Activated CD4-positive, alpha-beta T cell treated with anti-CD3 and anti-CD28 coated beads, Interleukin-2, amount 50 U/mL, for 16 hours (primary cell): Measurements from ENCODE around the gene RAP1GAP.

Experiments
- DNase-seq: peaks from one replicate; pipeline ENCODE4 v3.0.0-alpha.2; 2020

Gene RAP1GAP

DNA sequence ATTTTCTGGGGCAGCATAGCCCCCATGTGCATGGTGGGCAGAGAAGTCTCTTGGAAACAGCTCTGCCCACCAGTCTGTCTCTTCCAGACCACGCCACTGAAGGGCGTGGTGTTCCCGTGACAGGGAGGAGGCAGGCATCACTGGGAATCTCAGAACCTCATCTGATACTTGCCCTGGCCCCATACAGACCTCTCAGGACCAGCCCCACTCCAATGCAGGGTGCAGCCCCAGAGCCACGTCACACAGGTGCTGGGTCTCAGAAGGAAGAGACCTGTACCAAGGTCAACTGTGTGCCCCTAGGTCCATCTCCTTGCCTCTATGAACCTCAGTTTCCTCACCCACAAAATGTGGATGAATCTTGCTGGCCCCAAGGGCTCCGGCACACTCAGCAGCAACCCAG lies 7.3 kb downstream of the RAP1GAP start:
- DNase-seq = no peak

DNA sequence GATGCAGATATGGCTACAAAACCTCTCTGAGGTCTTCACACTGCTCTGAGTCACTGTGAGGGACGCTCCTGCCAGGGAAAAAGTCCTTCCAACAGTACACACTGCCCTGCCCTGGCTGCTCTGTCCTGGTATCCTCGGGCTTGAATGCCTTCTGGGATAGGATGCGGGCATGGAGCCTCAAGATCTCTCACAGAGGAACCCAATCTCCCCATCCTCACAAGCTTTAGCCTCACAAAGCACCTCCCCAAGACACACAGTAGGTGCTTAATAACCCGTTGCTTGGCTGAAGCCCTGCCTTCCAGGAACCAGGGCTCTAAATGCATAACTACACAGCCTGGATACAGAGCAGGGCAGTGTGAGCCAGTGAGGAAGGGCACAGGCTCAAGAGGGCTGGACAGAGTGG lies 9.2 kb downstream of the RAP1GAP start:
- no peak for DNase-seq

DNA sequence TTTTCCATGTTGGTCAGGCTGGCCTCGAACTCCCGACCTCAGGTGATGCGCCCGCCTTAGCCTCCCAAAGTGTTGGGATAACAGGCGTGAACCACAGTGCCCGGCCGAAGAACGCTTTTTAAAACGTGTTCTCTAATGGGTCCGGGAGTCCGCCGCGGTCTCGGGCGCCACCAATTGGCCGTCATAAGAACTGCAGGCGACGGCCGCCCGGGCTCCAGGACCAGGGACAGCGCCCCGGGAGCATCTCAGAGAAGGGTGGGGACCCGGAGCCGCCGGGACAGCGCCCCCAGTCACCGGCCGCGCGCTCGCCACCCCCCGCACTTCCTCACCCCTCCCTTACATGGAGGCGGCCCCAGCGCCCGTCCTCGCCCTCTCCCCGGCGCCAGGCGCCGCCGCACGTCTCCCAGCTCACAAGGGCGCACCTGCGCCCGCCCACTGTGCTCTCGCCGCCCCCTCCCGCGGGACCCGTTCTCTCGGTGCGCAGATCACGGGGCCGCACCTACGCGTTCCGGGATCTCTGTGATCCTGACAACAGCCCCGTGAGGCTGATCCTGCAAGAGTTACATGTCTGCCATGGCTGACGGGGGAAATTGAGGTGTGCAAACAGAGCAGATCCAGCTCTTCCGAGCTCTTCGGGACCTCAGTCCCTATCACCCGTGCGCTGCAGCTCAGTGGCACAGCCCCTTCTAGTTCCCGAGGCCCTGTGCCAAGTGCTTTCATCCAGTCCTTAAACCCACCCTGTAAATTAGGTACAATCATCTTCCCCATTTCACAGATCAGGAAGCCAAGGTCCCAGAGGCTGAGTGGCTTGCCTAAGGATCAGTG lies 9.8 kb downstream of the RAP1GAP start:
- DNase-seq = peak; percentile 67

DNA sequence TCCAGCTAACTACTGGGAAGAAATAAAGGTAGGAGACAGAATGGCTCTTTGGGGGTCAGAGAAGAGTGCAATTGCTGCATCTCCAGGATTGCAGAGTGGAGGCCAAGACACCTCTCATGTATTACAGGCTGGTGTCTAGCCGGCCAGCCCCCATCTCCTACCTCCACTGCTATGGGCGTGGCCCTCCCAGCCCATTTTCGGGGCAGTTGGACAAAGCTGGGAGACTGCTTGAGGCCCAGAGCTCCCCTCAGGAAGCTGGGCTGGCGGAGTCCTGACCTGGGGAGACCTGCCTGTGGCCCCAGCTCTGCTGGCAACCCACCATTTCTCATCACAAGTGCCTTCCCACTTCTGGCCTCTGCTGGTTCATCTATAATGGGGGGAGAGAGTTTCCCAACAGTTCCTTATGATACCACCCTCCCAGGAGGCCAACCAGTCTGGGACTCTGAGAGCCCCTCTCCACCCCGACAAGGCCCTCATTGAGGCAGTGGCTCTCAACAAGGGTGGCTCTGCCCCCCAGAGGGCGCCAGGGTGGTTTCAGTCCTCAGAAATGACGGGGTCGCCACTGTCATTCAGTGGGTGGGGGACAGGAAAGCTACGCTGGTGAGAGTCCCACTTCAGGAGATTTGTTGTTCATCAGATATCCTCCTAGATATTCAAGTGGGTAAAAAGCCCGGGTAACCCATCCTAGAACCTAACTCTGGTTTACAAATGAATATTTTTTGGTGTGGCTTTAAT lies 11.5 kb downstream of the RAP1GAP start:
- DNase-seq = no peak

DNA sequence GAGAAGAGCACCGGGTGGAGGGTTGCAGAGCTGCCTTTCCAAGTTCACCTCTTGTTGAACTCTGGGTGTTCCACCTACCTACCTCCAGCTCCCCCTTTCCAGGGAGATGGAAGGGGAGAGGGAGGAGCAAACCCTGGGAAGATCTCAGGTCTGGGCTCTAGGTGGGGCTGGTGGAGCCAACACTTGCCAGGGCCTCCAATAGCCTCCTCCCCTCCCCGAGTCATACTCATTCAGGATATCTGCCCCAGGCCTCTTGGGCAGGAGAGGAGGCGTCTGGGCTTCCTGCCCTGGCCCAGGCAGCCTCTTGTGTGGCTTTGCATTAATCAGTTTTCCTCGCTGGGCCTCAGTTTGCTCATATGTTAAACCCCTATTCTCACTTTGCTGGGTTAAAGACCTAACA lies 13.4 kb downstream of the RAP1GAP start:
- DNase-seq = no peak

DNA sequence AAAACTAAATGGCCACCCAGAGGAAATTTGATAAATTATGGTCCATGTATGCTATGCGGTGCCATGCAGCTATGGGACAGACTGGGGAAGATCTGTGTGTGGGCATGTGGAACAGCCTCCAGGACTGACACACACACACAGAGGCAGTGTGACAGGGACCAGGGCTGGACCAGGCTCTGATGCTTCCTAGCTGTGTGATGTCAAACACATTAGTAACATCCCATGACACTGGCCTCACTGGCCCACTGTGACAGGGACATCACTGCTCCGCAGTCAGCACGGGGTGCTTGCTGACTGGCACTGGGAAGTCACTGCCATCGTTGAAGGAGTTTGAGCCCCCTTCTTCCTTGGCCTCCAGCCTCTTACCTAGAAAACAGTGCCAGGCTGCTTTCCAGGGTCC lies 13.9 kb downstream of the RAP1GAP start:
- no peak for DNase-seq

DNA sequence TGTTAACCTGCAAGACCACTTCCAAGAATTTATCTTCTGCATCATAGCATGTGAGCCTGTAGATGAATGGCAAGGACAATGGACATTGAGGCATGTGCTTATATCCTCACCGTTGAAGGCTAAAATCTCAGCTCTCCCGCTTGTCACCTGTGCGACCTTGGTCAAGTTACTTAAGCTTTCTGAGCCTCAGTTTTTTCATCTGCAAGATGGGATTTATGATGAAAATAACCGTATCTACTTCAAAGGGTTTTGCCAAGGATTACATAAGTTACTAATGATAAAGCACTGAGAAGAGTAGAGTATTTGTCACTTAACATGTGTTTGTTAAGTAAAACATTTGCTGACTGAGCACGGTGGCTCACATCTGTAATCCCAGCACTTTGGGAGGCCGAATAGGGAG lies 14.9 kb downstream of the RAP1GAP start:
- DNase-seq = no peak

DNA sequence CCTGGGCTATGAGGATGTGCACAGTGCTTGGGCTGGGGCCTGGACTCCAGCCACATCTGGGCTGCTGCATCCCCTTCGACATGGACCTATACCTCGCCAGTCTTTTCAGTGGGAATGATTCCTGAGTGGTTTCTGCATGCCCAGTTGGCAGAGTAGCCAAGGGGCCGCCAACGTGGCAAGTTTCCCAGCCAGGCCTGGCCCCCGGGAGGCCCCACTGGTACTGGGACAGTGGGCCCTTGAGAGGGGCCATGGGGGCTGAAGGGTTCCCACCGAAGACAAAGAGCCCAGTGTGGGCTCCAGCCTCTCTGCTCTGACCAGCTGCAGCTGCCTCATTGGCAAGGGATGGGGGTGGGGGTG lies 15.4 kb downstream of the RAP1GAP start:
- DNase-seq = no peak

DNA sequence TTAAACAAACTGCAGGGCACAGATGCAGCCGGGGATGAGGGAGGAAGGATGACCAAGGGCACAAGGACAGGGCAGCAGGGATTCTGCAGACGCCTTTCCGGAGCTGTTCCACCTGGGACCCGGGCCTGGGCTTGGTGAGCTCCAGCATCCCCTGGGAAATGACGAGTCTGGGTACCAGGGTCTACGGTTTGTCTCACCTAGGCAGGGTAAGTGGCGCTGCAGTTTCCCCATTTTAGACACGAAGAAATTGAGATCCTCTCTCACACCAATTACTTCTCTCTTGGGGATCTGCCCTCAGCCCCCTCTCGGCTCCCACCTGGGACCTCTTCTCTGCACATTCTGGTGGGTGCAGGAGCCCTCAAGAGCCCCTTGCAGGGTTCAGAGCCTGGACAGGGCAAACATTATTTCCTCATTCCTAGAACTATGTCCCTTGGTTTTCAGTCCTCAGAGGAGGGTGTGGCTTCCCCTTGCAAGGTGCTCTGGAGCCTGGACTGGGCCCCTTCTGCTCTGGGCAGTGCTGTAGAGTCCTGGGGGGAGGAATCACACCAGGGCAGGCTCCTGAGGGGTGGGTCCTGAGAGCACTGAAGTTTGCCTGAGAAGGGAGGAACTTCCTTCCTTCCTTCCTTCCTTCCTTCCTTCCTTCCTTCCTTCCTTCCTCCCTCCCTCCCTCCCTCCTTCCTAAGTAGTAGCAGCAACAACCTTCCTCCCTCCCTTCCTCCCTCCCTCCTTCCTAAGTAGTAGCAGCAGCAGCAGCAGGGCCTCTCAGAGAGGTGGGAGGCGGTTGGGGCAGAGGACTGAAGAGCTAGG lies 16.0 kb downstream of the RAP1GAP start:
- no peak for DNase-seq

DNA sequence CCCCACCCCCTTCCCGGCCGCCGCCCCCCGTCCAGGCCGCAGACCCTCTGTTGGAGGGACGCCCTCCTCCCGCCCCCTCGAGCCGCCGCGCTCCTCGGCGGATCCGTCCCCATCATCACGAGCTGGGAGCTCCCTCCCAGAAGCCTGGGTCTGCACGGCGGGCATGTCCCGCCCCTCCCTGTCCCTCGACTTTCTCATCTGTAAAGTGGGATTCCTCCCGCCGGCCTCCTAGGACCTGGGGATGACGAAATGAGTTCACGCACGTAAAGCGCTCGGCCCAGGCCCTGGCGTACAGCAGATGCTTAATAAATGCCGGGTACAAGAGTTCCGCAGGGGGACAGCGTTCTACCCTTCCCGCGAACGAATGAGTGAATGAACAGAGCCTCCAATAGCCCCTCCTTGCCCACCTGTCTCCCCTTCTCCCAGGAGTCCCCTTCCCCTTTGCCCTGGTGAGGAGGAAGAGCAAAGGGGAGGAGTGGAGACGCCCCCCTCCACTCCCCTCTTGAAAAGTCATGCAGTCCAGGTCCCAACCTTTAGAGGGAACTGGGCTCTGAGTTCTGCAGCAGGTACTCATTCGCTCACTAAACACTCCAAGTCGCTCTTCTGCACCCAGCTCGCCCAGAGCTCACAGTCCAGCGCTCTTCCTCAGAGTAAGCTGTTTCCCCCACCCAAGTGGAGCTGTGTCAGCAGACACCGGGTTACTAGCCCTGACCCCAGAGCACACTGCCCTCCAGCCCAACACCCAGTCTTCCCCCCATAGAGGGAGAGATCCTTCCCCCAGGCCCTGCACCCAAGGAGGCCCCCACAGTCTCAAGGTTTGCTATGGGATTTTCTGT lies 16.8 kb downstream of the RAP1GAP start:
- DNase-seq = no peak

DNA sequence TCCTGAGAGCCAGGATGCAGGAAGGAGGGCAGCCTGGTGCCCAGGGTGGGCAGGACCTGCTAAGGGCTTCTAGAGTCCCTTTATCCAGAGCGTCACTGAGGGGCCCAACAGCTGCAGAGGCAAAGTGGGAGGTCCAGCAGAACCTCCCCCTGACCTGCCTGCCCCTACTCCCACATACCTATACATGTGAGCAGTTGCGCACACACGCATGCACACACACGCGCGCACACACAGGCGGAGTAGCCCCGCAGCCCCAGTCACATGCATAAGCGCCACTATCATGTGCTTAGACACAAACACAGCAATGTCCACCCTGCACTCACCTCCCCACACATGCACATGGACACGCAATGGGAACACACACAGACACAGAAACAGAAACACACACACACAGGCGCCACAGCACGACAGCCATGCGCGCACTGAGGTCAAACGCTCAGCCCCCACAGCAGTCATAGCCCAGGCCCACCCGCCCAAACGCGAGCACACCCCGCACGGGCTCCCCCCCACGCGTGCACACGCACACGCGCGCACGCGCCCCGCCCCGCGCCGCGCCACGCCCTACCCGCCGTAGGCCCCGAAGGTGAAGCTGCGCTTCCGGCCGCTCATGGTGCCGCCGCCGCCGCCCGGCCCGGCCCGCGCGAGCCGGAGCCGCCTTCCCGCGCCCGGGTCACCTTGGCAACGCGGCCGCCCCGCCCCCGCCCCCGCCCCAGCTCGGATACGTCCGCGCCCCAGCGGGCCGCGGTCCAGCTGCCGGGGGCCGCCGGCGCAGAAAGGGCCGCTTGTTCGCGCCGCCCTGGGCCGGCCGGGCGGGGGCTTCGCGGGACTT lies 17.7 kb downstream of the RAP1GAP start:
- peak; percentile 21 for DNase-seq

DNA sequence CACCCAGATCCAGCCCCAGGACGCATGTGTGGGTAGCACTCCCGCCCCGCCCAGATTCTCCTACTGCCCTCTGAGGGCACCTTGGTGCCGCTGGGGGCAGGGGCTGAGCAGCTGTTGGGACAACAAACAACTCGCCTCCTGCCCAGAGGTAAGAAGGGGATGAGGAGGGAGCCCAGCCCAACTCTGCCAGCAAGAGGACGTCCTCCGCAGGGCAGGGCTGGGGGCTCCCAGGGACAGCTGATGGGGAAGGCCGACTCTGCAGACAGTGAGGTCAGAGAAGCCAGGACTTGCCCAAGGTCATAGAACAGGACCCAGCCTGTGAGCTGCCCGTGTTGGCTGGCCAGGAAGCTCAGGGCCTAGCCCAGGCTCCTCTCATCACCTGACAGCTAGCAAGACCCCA lies 18.8 kb downstream of the RAP1GAP start:
- DNase-seq = no peak

DNA sequence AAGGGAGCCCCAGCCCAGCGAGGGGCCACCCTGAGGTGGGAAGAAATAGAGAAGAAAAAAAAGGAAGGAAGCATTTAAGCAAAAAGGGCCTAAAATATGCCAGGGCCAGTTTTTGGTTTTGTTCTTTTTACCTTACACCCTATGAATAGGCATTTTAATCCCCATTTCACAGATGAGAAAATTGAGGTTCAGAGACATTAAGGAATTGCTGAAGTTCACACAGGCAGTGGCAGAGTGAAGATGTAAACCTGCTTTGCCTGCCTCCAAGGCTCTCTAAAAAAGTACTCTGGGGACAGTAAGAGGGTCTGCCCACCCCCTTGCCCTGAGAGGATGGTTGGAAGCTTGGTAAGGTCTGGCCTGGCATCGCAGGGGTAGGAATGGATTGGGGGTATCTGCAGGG lies 19.8 kb downstream of the RAP1GAP start:
- DNase-seq = no peak

DNA sequence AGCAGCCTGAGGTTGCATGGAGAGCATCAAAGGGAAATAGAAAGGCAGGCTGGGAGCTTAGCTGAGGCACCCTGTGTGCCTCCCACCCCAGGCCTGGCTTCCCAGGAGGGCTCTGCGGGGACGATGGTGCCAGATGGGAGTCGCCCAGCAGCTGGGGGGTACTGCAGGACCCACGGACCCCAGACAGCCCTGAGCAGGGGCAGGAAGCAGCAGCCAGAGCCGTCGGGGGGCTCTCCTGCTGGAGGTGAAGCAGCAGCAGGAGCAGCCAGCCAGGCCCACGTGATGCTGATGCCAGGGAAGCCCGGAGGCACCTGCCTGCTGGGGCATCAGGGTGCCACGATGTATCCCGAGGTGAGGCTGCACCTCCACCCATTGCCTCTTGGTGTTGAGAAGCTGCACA lies 20.4 kb downstream of the RAP1GAP start:
- DNase-seq = no peak

DNA sequence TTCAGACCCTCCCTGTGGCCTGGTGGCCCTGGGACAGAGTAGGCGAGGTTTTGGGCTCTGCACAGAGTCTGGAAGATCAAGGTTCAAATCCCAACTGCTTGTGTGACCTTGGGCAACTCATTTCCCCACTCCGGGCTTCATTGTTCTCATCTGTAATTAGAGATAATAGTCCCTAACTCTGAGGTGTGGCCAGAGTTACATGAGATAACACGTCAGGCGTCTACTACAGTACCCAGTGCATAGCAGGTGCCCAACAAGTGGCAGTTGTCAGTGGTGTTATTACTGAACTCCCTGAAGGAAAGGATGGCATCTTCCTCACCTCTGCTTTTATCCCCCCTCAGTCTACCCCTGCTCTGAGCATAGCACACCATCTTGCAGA lies 20.8 kb downstream of the RAP1GAP start:
- no peak for DNase-seq

DNA sequence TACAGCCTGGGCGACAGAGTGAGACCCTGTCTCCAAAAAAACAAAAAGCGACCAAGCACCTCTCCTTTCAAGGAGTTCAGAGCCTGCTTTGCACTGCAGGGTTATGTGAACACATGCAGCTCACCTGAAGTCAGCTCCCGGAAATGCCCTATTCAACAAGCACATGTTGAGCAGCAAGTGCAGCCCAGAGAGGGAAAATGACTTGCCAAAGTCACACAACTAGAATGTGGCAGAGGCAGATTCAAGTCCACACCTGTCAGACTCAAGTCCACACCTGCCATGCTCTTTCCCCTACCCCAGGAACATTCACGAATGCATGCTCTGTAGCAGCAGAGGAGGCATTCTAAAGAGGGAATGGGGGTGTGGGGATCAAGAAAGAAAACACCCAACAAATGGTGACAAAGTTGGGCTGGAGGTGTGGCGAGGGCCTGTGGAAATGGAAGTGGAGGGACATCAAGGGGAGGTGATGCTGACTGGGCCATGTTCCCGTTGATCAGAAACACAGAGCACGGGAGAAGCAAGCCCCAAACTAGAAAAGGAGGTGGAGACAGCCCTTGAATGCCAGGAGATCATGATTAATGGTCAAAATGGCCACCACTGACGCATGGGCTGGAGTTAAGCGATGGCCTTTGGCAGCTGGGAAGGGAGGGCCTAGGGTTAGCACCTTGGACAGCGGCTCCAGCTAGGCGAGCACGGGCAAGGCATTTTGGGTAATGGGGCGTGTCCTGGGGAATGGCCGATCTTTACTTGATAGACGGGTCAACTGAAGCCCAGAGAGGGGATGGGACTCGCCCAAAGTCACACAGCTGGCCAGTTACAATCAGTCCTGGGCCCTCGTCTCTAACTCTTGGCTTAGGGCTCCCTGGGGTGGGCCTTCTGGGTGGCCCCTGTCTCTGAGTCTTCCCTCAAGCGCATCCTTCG lies 21.5 kb downstream of the RAP1GAP start:
- DNase-seq = peak; percentile 35

DNA sequence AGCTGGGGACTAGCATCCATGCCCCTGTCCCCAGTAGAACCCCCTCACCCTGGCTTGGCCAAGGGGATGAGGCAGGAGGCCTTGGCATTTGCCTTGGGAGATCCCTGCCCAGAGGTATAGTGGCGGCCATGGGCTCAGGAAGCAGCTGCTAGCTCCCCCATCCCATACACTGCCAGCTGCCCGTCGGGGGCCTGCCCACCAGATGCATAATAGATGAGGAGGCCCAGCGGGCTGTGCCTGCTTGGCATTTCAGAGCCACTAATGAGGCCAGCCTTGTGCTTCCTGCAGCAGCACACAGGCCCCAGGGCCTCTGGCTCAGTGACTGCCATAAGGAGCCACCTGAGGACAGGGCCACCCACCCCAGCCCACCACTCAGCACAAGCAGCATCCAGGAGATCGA lies 23.6 kb downstream of the RAP1GAP start:
- no peak for DNase-seq

DNA sequence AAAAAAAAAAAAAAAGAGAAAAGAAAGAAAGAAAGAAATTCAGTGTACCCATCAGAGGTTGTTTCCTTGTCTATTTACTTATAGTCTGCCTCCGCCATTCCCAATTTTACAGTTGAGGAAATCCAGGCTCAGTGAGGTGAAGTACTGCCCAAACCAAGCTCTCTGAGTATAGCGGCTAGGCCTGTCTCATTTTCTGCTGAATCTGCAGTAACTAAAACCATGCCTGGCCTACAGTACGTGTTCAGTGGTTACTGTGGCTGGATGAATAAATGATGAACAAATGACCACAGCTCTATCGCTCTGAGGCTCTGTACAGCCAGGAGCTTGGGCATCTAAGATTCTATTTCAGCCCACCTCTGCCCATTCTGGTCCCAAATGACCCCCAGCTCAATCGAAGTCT lies 24.3 kb downstream of the RAP1GAP start:
- DNase-seq = no peak

DNA sequence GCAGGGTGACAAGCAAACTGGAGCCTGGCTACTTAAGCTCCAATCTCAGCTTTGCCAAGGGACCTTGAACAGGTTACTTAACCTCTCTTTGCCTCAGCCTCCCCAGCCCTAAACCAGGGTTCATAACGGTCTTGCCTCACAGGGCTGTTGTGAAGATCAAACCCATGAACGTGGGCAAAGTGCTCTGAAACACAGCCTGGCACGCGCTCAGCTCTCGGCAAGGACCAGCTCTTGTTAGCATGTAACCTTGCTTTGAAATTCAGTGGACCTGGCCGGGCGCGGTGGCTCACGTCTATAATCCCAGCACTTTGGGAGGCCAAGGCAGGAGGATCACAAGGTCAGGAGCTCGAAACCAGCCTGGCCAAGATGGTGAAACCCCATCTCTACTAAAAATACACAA lies 24.8 kb downstream of the RAP1GAP start:
- DNase-seq = no peak

DNA sequence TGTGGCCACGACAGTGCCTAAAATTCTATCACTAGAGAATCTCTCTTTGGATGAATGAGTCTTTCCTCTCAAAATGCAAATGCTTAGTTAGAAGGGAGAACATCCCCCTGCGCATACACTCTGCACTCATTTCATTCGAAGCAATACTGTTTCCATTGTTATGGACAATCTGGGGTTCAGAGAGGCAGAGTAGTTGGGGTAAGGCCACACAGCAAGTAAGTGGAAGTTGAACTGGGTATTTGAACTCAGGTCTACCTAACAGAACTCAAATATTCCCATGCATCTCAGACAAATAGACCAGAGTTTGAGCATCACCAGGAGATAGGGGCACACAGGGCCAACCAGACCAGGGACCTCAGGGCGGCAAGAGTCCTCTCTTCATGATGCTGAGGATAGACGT lies 25.5 kb downstream of the RAP1GAP start:
- DNase-seq = no peak
